Stimulated activated CD4-positive, alpha-beta T cell treated with anti-CD3 and anti-CD28 coated beads, TNF-alpha, amount 100 ng/mL, for 4 hours (primary cell): Measurements from ENCODE around the gene OXT.
"Not testable (repeated sequence)": the region's sequence is repeated elsewhere in the genome, so short reads cannot be mapped to it uniquely, and the experiment has no call there.

Experiments used
- DNase-seq, 3 experiments: peaks; one replicate each; pipeline ENCODE4 v3.0.0-alpha.2; 2020; ENCODE audit warnings: low read depth in 3 of 3

The OXT gene

GRCh38 chr20:3047486-3048419 lies 23.7 kb upstream of the OXT start:
- DNase-seq: no peak

GRCh38 chr20:3051385-3052019 lies 19.9 kb upstream of the OXT start:
- no peak for DNase-seq

DNA sequence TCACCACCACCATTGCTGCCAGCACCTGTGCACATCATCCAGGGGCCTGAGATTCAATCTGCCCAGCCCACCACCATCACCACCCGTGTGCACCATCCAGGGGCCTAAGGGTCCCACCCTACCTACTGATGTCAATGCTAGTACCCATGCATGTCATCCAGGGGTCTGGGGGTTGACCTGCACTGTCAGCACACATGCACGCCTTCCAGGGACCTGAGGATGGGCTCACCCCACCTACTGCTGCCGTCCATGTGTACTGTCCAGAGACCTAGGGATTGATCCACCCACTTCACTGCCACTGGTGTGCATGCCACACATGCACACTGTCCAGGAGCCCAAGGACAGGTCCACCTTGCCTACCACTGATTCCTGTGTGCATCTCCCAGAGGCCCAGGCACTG lies 11.9 kb upstream of the OXT start:
- DNase-seq: no peak

DNA sequence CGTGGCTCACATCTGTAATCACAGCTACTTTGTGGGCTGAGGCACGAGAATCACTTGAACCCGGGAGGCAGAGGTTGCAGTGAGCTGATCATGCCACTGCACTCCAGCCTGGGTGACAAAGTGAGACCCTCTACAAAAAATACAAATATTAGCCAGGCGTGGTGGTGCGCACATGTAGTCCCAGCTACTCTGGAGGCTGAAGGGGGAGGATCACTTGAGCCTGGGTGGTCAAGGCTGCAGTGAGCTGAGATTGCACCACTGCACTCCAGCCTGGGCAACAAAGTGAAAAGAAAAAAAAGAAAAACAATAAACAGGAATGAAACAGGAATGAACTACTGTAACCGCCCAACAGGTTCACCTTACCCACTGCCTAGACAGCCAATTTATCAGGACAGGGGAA lies 7.3 kb upstream of the OXT start:
- not testable (repeated sequence) for DNase-seq

DNA sequence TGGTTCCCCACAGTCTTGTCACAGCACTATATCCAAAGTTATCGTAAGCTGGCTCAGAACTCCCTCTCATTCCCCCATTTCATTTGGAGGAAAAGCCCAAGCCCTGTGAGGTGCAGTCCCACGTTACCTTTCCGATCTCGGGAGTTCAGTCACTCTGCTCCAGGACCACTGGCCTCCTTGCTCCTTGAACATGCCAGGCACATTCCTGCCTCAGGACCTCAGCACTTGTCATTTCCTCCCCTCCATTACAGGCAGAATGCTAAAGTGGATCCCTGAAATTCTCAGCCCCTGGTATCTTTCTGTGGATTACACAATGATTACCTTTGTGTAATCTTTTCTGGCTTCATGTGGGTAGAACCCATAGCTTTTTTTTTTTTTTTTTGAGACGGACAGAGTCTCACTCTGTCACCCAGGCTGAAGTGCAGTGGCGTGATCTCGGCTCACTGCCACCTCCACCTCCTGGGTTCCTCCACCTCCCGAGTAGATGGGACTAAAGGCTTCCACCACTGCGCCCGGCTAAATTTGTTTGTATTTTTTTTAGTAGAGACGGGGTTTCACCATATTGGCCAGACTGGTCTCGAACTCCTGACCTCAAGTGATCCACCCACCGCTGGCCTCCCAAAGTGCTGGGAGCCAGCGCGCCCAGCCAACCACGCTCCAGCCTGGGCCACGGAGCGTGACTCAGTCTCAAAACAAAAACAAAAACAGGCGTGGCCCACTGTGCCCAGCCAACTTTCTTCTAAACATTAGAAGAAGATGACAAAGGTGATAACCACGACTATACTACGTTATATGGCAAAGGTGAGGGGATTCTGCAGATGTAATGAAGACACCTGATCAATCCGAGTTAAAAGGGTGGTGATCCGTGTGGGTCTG lies 4.0 kb upstream of the OXT start:
- DNase-seq: no peak

- no peak for DNase-seq
Measured at GRCh38 chr20:3068075-3068474, 3.3 kb upstream of the OXT start.

DNA sequence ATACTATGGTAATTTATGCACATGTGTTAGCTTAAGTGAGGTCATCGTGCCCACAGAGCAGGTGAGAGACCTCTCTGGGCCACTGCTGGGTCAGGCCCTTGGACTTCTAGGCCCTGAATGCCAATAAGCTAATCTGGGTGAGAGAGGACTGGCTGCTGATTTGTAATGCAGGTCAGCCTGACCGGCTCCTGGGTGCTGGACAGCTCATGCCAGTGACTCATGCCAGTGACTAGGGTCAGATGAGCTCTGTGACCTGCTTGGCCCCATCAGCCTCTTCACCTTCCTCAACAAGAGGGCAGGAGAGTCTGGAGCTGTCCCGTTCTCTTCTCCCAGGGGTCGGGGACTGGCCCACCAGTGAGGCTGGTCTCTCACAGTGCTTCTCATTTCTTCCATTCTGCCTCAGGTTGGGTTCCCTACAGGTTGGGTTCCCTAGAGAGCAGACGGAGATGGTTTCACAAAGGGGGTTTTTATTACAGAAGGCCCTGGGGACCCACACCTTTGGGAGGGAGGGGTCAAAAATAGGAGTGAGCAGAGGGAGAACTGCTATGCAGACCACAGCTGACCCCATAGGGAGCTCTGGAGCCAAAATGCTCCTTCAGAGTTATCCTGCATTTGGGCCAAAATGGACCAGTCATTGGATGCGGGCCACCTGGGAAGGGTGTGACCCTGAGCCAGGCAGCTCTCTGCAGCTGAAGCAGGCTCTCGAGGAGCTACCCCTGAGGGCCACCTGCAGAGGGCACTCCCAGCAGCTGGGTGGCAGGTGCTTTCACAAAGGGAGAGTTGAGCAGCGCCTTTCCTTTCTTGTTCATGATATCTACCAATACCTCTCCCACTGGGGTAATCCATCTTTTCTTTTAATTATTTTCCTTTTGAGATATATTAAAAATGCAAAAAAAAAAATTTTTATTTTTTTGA lies 2.2 kb upstream of the OXT start:
- DNase-seq: no peak

- no peak for DNase-seq
Measured at GRCh38 chr20:3070725-3071124, 695 bp upstream of the OXT start.

DNA sequence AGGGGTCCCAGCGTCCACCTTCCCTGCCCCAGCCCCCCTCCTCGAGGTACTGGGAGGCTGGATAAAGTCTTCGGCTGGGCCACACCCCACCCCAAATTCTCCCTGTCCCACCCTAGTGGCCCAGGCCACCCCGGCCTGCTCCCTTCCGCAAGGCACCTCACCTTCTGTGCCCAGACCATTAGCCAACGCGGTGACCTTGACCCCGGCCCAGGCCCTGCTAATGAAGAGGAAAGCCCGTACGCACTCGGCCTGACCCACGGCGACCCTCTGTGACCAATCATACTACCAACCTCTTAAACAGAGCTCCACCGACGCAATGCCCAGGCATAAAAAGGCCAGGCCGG lies 182 bp upstream of the OXT start:
- no peak for DNase-seq

DNA sequence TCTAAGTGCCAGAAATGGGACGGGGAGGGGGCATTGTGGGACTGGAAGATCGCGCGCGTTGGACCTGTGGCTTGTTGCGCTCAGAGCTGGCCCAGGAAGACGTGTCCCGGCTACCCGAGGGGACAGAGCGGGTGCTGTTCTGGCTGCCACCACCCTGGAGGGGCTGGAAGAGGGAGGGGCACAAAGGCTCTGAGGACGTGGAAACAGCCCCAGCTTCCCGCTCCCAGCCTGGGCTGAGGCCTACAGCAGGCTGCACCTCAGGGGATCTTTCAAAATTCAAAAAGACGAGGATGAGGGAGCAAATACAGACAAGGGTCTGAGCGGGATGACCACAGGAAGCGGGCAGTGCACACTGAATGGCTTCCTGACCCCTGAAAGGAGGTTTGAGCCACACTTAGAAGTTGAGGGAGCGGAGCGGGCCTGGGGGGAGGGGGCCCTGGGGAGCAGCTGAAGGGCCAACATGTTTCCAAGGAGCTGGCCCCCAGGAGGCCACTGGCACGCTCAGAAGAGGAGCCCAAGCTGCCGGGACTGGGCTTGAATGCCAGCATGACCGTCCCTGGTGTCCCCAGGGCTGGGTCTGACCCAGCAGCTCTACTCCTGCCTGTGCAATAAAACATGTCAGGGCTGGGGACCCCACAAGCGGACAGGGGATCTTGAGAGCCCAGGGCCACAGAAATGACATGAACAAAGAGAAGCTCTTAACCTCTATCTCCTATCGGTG lies 1.3 kb downstream of the OXT start:
- no peak for DNase-seq

- not testable (repeated sequence) for DNase-seq
Measured at GRCh38 chr20:3073251-3073643, 1.8 kb downstream of the OXT start.

GRCh38 chr20:3074812-3075211 lies 3.4 kb downstream of the OXT start:
- DNase-seq: no peak

DNA sequence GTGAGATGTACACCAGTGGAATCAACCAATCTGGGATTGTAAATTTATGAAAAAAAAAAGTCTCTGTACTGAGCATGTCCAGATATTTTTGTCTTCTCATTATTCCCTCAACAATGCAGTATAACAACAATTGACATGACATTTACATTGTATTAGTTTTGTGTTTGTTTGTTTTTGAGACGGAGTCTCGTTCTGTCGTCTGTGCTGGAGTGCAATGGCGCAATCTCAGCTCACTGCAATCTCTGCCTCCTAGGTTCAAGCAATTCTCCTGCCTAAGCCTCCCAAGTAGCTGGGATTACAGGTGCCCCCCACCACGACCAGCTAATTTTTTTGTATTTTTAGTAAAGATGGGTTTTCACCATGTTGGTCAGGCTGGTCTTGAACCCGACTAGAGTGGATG lies 3.9 kb downstream of the OXT start:
- not testable (repeated sequence) for DNase-seq

GRCh38 chr20:3077618-3078134 lies 6.3 kb downstream of the OXT start:
- no peak for DNase-seq

- no peak for DNase-seq
Measured at GRCh38 chr20:3080939-3081388, 9.5 kb downstream of the OXT start.

DNA sequence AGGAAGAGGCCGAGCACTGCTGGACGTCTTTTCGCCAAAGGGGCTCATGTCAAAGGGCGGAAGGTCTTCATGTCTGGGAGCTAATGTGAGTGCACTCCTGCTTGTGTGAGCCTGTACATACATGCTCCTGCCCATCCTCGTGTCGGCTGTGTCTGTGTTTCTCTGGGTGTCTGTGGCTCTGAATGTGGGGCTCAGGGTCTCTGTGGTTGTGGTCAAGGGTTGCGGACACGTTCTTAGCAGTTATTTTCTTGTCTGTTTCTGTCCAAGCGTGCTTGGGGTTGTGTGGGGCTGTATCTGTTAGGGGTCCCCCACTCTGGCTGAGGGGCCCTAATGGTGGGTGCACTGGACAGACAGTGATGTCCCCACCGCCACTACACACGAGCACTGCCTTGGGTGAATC lies 10.2 kb downstream of the OXT start:
- DNase-seq: no peak

DNA sequence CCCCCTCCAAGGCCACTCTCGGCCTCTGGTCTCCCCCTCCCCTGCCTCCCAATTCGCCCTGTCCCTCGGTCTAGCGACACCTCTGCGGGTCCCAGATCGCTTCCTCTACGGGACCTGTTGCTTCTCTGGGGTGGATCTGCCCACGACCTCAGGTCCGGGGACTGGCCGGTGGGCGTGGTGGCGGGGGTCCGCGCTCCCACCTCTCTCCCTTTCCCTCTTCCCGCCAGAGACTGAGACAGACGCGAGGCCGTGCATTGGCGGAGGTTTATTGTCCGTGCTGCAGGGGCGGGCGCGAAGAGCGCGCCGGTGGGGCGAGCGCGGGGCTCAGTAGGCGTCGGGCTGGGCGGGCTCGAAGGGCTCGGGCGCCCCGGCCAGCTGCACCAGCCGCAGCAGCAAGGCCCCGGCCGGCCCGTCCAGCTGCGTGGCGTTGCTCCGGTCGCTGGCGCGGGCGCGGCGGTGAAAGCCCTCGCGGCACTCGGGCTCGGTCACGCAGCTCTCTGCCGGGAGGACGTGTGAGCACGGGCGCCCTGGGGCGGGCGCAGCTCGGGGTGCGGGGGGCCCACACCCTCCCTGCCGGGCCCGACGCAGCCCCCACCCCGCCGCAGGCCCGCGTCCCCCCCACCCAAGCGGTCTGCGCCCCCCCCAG lies 11.0 kb downstream of the OXT start:
- DNase-seq: no peak

- DNase-seq: no peak
Measured at GRCh38 chr20:3082955-3083952, 11.8 kb downstream of the OXT start.
